Lung (tissue), 12 donors: ENCODE measurements around the gene BOD1L1. TPM values are rescaled to one million over a fixed set of nuclear protein-coding genes. Genes with fewer than 3 reads are reported as not detected.

Experiments
- ATAC-seq: fragments of 200-7000 bp; cut with Tn5 transposase; one replicate; pipeline ENCODE4 v1.9.1; 2020; ENCODE audit warnings: moderate number of reproducible peaks; ENCODE audit not compliant: insufficient read depth, low FRiP score
- DNase-seq, 3 donors: peaks; one replicate each; pipeline ENCODE4 v3.0.0-alpha.2; 2013 to 2017
- H3K27ac ChIP-seq, 2 donors: one replicate each; pipeline ENCODE4 v1.5.1; 2013; ENCODE audit warnings: mild to moderate bottlenecking in 2 of 2, moderate library complexity in 2 of 2, control low read depth in 1 of 2, inconsistent platforms in 1 of 2, low read depth in 1 of 2, low read length in 1 of 2
- H3K27me3 ChIP-seq, 3 donors: one replicate each; pipeline ENCODE4 v1.5.1; 2013; ENCODE audit warnings: low read length in 2 of 3; ENCODE audit not compliant: control insufficient read depth in 3 of 3, insufficient read depth in 3 of 3
- H3K36me3 ChIP-seq, 4 donors: one replicate each; pipeline ENCODE4 v1.5.1; 2013; ENCODE audit warnings: low read length in 4 of 4, mild to moderate bottlenecking in 1 of 4, moderate library complexity in 1 of 4; ENCODE audit not compliant: control insufficient read depth in 4 of 4, insufficient read depth in 4 of 4
- H3K4me1 ChIP-seq, 5 donors: one replicate each; pipeline ENCODE4 v1.5.1; 2013; ENCODE audit warnings: low read length in 5 of 5, mild to moderate bottlenecking in 2 of 5, moderate library complexity in 1 of 5; ENCODE audit not compliant: control insufficient read depth in 5 of 5, insufficient read depth in 5 of 5
- H3K4me3 ChIP-seq: one replicate; pipeline ENCODE4 v1.5.1; 2013; ENCODE audit warnings: mild to moderate bottlenecking, control low read depth, moderate library complexity
- H3K9ac ChIP-seq, 2 donors: one replicate each; pipeline ENCODE4 v1.5.1; 2013; ENCODE audit warnings: low read length in 2 of 2, control low read depth in 1 of 2; ENCODE audit not compliant: insufficient read depth in 1 of 2
- H3K9me3 ChIP-seq, 4 donors: one replicate each; pipeline ENCODE4 v1.5.1; 2013; ENCODE audit warnings: low read length in 3 of 4, mild to moderate bottlenecking in 1 of 4, moderate library complexity in 1 of 4; ENCODE audit not compliant: control insufficient read depth in 4 of 4, insufficient read depth in 3 of 4
- CTCF ChIP-seq: IDR thresholded peaks from 2 replicates; pipeline ENCODE4 v1.5.1; 2012; ENCODE audit warnings: mild to moderate bottlenecking; ENCODE audit errors: control extremely low read depth, extremely low read depth
- WGBS, 2 donors: extraction: QIAGEN DNeasy Blood & Tissue Kit; methylation state at CpG; one replicate each; pipeline ENCODE4 v1.1.7; 2013; 5-methylcytosine and 5-hydroxymethylcytosine counted together
- polyA plus RNA-seq, 2 donors: library from polyadenylated mRNA; stranded (reverse); fragments of 200-250 nt; gene quantifications; one replicate each; pipeline ENCODE4 v1.2.1, GENCODE V29; 2013
- total RNA-seq, 2 donors: library from RNA; depleted of rRNA in 1 of 2; stranded (reverse); fragments of >200 nt in 1 of 2; gene quantifications; one replicate each; pipeline ENCODE4 v1.2.1, GENCODE V29; 2014 to 2021
- donor health status: control.
- donor health status: control.
- donor health status: Bipolar disorder and iron deficiency.
- donor health status: healthy.
- donor health status: DM: yes; HTN: yes; CAD: no.

BOD1L1 gene
- total and polyA plus RNA-seq, 4 donors, result 8.5 to 83.9 (median 24.0) TPM

DNA sequence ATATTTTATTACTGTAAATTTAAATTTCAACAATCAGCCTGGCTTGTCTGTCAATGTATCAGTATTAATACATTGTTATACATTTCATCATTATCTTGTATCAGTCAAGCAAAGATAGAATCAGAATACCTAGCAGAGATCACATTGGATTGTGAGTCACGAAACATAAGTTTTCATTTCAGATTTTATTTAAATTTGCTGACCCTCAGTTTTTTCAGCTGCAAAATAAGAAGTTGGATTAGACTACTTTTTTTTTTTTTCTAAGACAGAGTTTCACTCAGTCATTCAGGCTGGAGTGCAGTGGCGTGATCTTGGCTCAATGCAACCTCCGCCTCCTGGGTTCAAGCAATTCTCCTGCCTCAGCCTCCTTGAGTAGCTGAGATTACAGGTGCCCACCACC is 49.9 kb downstream of the BOD1L1 start:
- no peak overlapping the region for H3K4me3 ChIP-seq
- no peak for DNase-seq
- peaks cover 35 to 46% (median 41%) of the 10 kb centered on the region in 4 donors for H3K36me3 ChIP-seq
- H3K27me3 ChIP-seq, result no peaks in the 10 kb centered on the region
- no peaks in the 10 kb centered on the region for H3K4me1 ChIP-seq
- no peak overlapping the region for H3K9ac ChIP-seq
- no peaks in the 10 kb centered on the region for H3K9me3 ChIP-seq
- TF ChIP-seq CTCF, result no peak
- ATAC-seq, result no peak
- 96 to 98% methylated on average over 3 of the region's 3 CpGs for WGBS, 2 donors
- H3K27ac ChIP-seq, result no peak overlapping the region

- 83 to 94% methylated on average over 2 of the region's 2 CpGs for WGBS, 2 donors
- Histone ChIP-seq H3K27ac (no peak overlapping the region), H3K4me1 (peaks cover 0 to 5% (median 0%) of the 10 kb centered on the region in 5 donors), H3K36me3 (peaks cover 20 to 45% (median 29%) of the 10 kb centered on the region in 4 donors), H3K4me3 (no peak overlapping the region), H3K9ac (no peak overlapping the region), H3K9me3 (no peaks in the 10 kb centered on the region), H3K27me3 (no peaks in the 10 kb centered on the region)
- DNase-seq (peak in 2 of 3 donors; percentile 41 to 58), ATAC-seq (no peak)
- TF ChIP-seq CTCF, result no peak
Measured at GRCh38 chr4:13570916-13571315, 56.6 kb downstream of the BOD1L1 start.

DNA sequence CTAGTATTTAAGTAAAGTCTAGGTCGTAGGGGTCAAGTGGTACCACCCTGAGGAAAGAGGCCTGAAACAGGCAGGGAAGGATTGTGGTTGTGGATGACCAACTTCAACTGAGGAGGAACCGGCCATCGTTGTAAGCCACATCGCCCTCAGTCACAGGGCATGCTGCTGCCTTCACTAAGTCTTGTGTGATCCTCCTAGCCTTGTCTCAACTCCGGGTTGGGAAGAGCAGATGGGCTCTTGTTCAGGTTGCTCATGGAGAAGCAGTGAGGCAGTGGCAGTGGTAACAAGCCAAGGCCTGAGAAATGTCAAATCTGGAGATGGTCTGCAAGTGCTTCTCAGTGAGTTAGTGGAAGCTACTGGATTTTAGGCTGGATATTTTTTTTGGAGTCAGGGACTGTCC is 60.4 kb downstream of the BOD1L1 start:
- H3K9me3 ChIP-seq, result no peaks in the 10 kb centered on the region
- peaks cover 8 to 26% (median 16%) of the 10 kb centered on the region in 4 donors for H3K36me3 ChIP-seq
- H3K9ac ChIP-seq, result no peak overlapping the region
- 95 to 99% methylated on average over 5 of the region's 5 CpGs for WGBS, 2 donors
- ATAC-seq, result no peak
- H3K4me1 ChIP-seq, result peaks cover 0 to 5% (median 0%) of the 10 kb centered on the region in 5 donors
- no peaks in the 10 kb centered on the region for H3K27me3 ChIP-seq
- no peak overlapping the region for H3K27ac ChIP-seq
- DNase-seq, result no peak
- no peak for TF ChIP-seq CTCF
- H3K4me3 ChIP-seq, result no peak overlapping the region

DNA sequence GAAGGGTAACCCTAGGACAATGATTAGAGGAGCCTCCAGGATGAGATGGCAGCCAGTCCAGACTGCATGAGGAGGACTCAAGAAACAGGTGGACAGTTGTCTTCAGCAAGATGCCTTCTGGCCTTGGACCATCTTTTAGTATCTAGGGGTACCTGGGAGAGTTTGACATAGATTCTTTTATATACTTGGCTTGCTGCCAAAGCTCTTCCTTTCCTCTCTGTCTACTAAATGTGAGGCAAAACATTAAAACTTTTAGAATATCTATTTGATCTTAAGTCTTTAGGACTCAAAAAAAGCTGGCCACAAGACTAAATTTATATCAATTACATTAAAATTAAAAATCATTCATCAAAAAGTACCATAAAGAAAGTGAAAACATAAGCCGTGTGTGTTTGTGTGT is 64.6 kb downstream of the BOD1L1 start:
- WGBS, 2 donors, result 85 to 100% methylated on average over 1 of the region's 1 CpG
- Histone ChIP-seq H3K36me3 (peaks cover 0 to 6% (median 0%) of the 10 kb centered on the region in 4 donors), H3K4me1 (no peaks in the 10 kb centered on the region), H3K27ac (no peak overlapping the region), H3K9ac (no peak overlapping the region), H3K9me3 (no peaks in the 10 kb centered on the region), H3K27me3 (peaks cover 0 to 2% (median 0%) of the 10 kb centered on the region in 3 donors), H3K4me3 (no peak overlapping the region)
- no peak for DNase-seq
- no peak for TF ChIP-seq CTCF
- ATAC-seq, result no peak
